CD4-positive, alpha-beta T cell treated with Interleukin-2 at 100 ng/mL for 4 hours (primary cell): ENCODE data around the gene ARHGAP42.

ENCODE experiments used
- DNase-seq: peaks from one replicate; pipeline ENCODE4 v3.0.0-alpha.2; 2020; ENCODE audit warnings: low spot score

The ARHGAP42 gene

DNA sequence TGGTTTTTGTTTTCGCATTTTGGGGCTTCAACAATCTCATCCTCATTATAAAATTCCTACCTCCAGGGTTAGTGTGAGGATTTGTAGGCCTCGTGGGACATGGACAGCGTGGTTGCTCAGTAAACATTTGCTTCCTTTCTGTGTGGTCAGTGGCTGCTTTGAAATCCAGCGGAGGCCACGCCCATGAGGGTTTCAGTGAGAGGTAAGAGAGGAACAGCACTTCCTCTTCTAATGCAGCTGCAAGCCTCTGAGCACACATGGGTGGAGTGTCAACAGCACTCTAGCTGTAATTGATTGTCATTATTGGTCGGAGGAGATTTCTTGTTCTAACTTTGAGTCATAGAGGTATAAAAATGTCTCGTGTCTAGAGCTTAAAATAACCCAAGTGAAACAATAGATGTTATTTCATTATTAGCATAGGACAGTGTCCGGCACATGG, 6.0 kb upstream of the ARHGAP42 start:
- DNase-seq, result no peak

DNA sequence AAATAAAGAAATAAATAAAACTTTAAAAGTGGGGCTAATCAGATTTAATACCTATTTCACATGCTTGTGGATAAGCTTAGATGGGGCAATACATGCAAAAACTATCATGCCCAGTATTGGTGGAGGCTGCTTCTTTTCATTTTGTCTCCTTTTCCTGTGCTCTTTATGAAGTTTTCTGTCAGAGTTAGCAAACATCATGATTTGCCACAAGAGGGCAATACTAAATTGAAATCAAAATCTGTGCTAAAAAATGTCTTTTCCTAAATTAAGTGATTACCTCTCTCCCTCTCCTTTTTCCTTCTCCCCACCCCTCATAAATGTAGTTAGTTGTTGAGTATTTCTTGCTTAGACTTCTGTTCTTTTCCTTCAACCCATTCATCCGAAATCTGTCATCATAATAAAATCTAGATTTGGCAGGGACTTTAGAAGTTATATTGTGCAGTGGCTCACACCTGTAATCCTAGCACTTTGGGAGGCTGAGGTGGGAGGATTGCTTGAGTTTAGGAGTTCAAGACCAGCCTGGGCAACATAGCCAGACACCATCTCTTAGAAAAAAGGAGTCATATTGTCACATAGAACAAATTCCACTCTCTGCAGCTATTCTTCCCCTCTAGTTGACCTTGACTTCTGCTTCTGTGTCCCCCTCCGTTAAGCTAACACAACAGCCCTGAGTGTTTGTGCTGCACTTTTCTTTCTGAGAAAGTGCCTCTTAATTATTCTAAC, 4.7 kb upstream of the ARHGAP42 start:
- DNase-seq, result no peak

DNA sequence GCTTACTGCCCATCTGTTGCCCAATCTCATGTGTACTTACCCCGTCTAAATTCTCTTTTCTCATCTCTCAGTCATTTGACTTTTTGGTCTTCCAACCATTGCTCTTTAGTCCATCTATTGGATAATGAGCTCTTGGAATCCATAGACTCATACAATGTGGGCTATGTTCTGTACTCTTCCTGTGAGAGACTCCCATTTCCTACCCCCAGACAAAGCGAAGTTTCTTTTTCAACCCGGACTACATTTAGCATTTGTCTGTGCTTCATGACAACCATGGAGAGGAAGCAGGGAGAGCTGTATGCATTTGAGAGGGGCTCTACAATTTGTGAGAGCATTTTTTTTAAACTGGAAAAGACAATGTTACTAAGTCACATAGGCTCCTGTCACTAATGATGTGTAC, 4.0 kb upstream of the ARHGAP42 start:
- no peak for DNase-seq

DNA sequence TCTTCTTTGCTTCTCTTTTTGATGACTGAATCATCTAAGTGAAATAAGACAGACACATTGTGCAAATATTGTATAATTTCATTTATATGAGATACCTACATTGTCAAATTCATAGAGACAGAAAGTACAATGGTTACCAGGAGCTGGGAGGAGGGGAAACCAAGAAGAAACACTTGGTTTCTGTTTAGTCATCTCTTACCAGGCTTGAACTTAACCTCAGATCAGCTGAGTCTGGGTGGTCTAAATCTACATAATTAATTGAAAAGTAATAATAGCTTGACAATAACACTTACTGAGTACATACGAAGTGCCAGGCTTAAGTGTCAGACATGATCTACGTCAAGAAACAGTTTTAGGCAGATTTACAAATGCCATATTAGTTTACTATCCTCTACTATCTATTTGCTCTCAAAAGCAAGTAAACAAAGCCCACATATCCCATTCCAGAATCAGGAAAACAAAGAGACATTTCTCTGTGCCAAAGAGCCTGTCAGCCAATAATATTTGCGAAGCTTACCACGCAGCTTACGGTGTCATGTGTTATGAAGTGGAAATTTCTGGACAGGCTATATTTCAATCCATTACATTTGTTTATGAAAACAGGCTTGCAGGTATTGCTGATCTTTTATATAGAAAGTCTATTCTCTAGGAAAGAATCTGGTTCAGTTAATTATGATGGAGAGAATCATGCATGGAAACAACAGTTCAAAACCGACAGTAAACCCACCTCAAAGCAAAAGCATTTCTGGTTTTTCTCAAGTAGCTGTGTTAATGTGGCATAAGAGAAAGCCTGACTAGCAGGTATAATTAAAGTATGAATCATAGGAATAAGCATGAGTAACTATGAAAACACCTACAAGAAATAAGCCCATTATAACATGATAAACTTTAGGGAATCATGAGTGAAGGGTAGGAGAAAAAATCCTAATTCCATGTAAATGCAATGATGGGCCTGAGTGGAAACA, 2.7 kb upstream of the ARHGAP42 start:
- no peak for DNase-seq

DNA sequence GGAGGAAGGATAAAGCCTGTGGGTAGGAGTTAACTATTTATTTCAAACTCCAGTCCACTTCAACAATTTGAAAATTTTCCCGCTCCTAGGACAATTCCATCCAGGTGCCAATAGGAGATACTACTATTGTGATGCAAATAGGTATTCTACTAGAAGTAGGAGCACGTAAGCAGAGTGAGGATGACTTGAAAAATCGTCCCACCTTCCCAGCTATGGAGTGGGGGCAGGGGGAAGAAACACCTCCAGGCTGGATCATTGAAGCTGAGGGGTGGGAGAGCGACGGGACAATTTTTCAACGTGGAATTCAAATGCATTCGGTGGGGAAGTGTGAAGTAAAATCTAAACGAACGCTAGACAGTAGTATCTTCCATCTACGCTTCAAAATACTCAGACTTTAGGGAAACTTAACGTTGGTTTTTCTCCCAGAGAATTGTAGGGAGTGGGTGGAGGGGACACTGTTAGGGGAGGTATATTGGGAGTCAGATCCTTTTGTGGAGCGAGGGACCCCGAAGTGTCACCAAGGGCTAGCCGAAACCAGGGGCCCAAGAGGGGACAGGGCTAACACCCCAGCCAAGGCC, 523 bp upstream of the ARHGAP42 start:
- no peak for DNase-seq

DNA sequence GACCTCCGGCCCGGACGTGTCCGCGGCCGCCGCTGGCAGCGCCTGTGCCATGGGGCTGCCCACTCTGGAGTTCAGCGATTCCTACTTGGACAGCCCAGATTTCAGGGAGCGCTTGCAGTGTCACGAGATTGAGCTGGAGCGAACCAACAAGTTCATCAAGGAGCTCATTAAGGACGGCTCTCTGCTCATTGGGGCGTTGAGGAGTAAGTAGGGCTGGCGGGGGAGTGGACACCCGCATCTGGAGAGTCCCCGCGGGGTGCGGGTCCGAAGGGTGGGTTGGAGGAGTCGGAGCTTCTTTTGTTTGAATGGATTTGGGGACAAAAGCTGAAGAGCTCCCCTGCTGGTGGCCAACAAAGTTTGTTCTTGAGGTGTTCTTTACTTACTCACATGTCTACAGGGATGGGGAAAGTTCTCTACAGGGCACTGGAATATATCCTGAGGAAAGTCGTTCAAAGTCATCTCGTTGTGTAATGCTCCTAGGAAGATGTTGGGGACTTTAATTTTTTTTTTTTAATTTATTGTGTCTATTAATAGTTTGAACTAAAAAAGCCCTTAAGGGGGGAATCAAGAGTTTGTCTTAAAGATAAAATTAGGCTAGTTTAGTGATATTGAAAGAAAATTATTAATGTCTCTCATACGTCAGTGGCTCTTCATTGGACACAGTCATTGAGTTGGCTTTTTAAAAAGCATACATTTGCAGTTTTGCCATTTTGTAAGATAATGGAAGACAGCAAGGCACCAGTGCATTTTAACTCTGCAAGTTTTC, 725 bp downstream of the ARHGAP42 start:
- DNase-seq, result no peak

DNA sequence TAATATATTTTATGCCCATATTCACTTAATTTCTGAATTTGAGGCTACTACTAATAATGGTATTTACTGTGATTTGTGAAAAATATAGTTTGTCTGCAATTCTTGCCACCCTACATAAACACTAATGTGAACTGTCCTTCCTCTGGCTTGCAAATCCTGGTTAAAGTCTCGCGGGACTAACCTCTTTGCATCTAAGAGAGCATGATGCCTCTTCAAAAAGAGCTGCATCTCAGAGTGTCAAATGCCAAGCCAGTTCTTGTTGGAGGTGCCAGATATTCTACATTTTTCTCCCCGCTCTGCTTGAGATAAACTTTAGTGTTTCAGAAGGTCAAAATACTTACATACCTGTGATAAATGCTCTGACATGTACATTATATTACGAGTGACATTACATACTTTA, 2.1 kb downstream of the ARHGAP42 start:
- no peak for DNase-seq

DNA sequence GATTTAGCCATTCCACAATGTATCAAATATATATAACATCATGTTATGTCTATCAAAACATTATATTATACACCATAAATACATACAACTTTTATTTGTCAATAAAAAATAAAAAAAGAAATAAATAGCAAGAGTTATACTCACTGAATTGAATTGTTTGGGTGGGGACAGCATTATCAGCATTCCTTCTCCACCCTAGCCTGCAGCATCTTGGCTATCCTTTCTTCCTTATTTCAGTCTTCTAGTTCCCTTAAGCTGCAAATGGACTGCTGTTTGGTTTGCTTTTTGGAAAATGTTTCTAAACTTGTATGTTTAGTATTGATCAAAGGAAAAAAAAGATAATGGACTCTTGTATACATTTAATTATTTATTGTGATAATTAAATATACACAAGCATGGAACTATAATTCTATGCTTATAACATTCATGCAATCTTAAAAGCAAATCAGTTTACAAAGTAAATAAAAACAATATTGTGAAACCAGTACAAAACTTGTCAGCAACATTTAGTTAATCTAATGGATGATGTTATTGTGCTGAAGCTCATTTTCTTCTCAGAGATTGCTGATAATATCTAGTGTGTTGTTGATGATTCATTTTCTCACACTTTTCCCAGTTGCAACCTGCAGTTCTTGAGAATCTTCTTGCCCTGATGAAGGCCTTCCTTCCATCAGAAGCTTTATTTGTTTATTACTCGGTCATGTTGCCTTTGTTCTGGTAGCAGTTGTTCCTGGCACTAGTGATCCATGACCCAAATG, 5.0 kb downstream of the ARHGAP42 start:
- DNase-seq, result no peak

DNA sequence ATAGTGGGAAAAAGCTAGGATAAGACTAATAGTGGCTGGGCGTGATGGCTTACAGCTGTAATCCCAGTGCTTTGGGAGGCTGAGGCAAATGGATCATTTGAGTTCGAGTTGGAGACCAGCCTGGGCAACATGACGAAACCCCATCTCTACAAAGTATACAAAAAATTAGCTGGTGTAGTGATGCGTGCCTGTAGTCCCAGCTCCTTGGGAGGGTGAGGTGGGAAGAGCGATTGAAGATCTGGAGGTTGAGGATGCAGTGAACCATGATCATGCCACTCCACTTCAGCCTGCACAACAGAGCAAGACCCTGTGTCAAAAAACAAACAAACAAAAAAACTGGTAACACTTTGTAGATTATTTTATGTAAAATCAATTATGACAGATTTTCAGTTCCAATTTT, 8.8 kb downstream of the ARHGAP42 start:
- DNase-seq, result no peak

DNA sequence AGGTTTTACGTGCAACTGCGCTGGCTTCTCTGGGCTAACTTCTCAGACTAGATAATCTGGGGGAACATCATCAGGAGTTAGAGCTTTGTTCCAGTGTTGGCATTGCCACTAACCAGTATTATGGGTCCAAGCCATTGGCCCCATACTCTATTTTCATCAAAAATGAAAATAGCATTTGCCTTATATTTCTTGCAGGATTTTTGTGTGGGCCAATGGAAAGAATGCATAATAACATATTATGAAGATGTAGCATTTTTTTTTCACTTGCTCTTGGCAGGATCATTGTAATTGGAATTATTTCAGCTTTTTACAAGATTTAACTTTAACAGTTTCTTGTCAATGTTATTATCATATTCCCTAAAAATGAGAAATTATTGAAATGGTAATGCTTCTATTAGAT, 16.1 kb downstream of the ARHGAP42 start:
- DNase-seq, result no peak

DNA sequence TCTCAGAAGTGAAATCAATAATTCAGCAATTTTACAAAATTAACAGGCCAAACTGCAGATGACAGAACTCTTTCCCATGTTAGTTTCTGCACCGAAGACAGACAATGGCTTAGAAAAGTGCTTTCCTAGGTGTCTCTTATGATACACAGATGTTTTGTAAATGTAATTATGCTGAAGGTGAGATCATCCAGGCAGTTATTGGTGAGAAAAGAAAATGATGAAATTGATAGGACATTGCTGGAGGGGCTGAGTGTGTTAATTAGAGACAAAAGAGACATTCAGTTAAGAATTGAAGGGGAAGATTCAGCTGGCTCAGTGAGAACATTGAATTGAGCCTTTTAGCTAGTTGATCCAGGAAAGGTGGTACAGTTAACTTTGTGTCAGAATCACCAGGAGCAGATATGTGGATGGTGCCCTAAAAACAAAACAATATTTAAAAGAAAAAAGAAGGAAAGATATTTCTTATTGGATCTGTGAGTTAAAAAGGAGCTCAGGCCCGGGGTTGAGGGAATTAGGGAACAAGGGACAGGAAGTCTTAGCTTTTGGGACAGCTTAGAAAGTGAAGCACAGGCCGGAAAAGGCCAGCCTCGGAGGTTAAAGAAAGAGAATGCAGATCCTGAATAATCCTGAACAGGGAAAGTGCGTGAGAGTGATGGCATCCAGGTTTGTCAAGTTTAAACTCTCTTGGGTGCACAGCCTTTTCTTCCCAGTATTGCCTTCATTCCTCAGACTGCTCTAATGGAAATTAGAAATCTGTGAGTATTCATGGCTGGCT, 16.9 kb downstream of the ARHGAP42 start:
- DNase-seq, result no peak

DNA sequence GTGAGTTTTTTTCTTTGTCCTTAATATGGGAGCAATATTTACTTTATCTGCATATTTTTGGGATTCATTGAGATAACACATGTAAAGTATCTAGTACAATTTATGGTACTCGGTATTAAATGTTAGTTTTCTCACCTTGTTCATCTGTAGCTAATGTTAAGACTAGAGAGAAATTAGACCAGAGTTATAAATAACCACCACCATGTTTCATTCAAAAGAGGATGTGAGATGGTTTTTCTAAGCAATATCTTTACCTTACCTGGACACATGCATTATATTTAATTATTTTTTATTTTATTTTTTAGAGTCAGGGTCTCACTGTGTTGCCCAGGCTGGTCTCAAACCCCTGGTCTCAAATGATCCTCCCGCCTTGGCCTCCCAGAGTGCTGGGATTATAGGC, 18.4 kb downstream of the ARHGAP42 start:
- DNase-seq, result no peak

DNA sequence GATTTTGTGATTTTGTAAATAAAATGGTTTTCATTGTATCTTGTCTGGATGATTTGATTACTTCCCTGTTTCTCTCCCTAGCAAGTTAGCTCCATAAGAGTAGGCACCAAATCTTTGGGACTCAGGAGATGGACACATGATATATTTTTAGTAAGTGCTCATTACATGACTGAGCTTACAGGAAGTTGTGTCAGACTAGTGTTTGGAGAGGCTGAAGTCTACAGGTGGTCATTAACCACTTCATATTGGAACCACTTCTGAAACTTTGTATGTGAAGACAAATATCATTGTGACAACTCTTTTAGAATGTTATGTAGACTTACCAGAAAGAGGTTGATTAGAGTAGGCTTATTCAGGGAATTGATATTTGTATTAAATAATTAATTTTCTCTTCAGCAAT, 19.1 kb downstream of the ARHGAP42 start:
- DNase-seq, result no peak

DNA sequence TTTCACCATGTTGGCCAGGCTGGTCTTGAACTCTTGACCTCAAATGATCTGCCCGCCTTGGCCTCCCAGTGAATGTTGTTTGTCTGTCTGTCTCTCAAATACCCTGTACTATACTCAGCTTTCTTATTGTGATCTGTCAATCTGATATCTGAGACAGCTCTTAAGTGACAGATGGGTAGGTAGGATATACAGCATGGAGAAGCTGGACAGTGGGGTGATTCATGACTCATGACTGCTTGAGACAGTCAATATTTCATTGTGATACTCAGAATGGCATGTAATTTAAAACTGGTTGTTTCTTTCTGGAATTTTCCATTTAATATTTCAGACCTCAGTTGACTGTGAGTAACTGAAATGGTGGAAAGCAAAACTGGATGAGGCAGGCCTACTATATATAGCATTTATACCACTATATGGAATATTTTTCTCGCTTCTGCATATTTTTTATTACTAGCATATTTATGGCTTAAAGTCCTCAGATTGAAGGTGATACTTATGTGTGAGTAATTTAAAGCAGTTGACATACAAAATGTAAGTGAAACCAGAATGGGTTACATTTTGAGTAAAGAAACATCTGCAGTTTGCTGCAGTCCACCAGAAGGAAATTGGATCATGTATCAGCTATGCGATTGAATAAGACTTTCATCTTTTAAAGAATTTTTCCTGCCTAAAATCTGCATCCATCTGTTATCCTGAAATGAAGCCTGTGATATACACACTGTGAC, 22.3 kb downstream of the ARHGAP42 start:
- DNase-seq, result no peak

DNA sequence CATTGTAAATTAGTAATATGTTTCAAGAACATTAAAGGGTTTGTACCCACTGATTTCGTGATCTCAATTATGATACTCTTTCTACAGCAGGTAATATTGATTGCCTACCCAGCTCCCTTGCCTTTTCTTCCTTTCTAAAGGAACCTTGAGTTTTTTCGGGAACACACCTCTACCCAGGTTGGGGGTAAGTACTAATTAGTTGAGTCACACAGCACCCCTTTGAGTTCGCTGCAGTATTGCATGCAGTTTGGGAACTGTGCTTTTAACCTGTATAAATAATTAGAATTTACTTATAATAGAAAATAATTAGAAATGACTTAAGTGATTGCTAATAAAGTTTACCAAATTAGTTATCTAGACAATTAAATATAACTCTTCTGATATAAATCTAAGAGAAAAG, 24.9 kb downstream of the ARHGAP42 start:
- DNase-seq, result no peak

DNA sequence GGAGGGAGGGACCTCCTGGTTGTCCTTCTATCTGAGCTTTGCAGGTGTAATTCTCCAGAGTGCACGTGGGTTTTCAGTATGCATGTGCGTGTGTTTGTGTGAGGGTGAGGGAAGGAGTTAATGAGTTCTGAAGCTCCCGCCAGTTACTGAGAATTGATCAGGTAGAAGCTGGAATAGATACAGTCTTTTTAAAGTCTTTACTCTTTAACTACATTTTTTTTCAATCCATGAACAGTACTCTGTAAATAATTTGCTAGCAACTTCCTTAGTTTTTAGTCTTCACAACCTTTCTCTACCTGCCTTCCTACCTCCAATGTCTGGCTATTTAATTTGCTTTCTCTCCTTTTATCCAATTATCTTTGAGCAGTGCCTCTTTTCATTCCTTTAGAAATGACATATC, 25.5 kb downstream of the ARHGAP42 start:
- no peak for DNase-seq

DNA sequence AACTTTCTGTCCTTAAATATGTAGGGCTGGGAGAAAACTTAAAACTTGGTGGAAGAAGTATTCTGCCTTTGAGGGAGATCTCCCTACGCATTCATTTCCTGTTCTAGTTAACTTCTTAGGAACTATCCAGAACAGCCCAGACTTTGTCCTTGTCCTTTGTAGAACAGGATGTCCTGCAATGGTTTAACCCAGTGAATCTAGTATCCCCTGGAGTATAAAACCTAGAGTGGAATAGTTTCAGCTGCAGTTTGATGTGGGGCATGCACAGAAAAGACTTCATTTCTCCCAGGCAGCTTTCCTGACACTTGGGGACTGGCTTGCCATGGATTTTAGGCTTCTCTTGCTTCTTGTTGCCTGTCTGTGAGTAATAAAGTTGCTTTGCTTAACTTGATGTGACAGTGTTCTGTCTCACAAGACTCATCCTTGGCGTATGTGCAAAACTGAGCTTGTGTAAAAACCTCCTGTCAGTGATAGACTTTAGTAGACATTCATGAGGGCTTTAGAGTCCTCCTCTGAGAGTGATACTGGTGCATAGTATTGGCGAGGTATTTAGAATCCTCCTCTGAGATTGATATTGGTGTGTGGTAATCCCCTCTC, 28.2 kb downstream of the ARHGAP42 start:
- DNase-seq, result no peak

DNA sequence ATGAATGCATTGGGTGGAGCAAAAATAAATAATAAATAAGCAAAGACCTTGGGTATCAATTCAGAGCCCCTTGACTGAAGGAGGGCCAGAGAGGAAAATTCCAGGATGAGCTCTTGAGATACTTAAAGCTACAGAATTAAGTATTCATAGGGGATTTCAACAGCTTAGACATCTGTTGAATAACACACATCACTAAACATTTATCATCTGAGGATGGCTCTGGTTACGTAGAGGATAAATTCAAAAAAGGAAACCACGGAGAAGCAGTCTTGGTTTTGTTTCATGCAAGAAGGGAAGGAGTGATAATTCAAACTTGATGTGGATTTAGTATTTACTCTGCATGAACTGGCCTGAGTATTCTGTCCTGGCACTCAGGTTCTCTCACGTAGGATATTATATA, 29.8 kb downstream of the ARHGAP42 start:
- no peak for DNase-seq

DNA sequence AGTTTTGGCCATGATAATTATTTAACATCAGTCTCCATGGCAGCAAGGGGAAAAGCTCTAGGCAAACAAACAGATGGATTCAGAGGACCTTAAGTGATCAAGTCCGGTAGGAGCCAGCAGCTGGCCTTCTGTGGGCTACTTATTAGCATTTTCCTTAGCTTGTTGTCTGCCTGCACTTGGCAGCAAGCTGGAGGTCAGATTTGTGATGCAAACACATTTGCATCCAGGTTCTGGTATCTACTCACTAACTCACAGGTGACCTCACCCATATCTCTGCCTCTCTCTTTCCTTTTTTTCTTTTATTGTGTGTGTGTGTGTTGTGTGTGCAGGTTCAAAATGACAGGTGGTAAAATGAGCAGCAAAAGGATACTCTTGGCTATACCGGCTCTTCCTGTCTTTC, 32.3 kb downstream of the ARHGAP42 start:
- no peak for DNase-seq

DNA sequence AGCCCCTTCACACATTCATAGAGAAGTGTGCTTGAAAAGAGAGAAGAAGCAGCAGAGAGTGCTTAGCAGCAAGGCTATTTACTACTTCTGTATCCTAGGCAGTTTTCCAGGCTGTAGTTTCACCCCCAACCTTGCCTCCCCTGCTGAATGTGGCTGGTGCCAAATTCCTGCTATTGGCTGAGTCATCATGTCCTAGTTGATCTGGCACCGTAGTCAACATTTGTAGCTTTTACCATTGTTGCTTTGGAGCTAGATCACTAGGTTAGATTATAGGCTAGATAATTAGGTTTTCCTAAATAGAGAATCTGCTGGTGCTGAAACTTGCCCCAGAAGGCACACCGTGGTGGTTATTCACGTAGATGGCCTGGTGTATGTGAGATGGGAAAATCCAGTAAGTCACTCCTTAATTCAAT, 32.7 kb downstream of the ARHGAP42 start:
- no peak for DNase-seq
